Esophagus mucosa (tissue), 1 donor: ENCODE results near the gene ITPRIP. TPM values are rescaled to one million over a fixed set of nuclear protein-coding genes. Genes with fewer than 3 reads are reported as not detected.
A peak's percentile ranks its signal among the peaks of the same experiment; 100 is the strongest.

ENCODE experiments used
- ATAC-seq: fragments of 200-7000 bp; cut with Tn5 transposase; one replicate; pipeline ENCODE4 v1.9.1; 2020
- total RNA-seq: library from RNA; stranded (reverse); gene quantifications from one replicate; pipeline ENCODE4 v1.2.4, GENCODE V29; 2023
- donor health status: DM: yes; HTN: yes; CAD: no.

The ITPRIP gene
- total RNA-seq, 1 donor from 2014 or later: 74.4 TPM

GRCh38 chr10:104306897-104307296, 31.4 kb downstream of the ITPRIP start:
- no peak for ATAC-seq

DNA sequence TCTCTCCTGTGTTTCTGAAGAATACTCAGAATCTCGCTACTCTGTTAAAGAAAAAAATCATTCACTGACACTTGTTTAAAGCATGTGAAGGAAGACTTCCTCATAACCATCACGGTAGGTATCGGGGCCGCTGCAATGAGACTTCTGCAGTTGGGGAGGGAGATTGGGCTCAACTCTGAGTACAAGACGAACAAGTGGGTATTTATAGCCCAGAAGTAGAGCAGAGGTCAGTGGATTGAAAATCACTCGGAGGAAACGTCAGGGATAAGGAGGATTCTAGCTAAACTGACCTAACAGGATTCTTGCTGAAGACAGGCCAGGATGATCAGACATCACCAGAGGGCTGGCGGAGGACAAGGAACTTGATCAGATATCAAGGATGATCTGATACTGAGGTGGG, 33.3 kb downstream of the ITPRIP start:
- ATAC-seq: peak; percentile 43

- ATAC-seq: no peak
Measured at GRCh38 chr10:104304356-104304745, 33.9 kb downstream of the ITPRIP start.

DNA sequence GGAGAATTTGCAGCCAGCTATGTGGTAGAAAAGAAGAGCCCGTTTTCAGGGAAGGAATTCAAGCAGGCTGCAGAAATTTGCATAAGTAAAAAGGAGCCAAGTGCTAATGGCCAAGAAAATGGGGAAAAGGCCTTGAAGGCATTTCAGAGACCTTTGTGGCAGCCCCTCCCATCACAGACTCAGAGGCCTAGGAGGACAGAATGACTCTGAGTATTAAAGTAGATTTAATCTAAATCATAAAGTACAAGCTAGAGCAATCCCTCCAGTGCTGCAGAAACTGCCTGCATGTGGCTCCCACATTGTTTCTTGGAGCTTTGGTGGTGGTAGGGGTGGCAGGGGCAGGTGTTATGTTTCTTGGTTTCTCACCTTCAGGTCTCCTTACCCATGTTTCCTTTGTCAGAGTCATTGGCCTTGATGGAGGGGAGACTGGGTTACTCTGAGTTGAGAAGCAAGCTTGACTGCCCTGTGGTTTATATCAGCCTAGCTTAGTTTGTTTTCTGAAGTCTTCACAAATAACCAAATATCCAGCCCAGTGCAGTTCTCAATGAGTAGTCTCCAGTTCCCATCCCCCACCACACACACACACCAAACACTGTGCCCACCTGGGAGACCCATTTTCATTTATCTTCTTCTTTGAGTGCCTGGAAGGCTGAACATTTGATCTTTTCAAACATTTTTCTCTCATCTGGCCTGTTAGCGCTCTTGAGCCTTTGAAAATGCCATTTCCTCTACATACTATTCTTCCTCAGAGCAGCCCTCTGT, 34.5 kb downstream of the ITPRIP start:
- no peak for ATAC-seq

DNA sequence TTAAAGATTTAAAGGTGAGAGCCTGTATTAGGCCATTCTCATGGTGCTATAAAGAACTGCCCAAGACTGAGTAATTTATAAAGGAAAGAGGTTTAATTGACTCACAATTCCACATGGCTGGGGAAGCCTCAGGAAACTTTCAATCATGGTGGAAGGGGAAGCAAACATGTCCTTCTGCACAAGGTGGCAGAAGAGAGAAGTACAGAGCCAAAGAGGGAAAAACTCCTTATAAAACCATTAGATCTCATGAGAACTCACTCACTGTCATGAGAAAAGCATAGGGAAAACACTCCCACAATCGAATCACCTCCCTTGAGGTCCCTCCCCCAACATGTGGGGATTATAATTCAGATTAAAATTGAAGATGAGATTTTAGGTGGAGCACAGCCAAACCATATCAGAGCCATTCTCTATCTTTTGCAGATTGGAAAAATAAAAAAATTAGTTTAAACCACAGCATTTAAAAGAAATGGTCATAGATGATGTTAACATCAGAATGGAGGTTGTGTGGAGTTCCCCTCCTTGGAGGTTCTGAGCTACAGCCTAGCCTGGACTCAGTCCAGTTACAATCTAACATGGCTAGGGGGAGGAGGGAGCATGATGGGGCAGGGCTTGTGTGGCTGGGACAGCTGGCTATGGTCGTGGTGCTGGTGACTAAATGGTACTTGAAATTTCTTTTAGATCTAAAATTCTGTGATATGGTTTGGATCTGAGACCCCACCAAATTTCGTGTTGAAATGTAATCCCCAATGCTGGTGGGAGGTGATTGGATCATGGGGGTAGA, 36.2 kb downstream of the ITPRIP start:
- ATAC-seq: no peak

- peak; percentile 5 for ATAC-seq
Measured at GRCh38 chr10:104300736-104301292, 37.5 kb downstream of the ITPRIP start.

DNA sequence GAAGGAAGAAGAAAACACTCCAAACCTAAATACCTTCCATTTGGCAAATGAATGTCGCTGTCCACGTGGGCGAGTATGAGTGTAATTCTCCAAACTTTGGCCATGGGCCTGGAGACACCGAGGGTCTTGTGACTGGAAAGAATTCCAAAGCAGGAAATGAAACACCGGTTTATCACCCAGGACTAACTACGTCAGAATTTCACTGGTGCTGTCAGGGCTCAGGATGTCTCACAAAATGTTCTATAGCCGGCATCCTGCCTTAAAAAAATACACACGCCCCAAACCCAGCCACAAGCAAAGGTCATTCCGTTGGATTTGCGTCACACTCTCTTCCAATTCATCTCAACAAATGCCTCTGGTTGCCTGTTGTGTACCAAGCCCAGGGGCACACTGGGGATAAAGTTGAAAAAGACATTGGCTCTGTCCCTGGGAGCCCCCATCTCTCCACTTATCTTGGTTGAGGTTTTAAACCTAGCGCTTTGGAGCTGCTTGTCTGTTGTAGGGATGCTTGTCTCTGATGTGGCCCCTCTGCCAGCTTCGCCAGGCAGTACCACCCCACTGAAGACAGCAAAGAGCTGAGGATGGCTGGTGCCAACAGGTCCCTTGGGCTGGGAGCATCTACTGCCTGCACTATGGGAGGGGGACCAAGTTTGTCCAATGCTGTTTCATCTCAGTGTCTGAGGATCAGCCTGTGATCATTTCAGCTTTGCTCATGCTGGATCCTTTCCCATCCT, 38.1 kb downstream of the ITPRIP start:
- ATAC-seq: no peak

GRCh38 chr10:104299031-104299904, 39.0 kb downstream of the ITPRIP start:
- no peak for ATAC-seq

DNA sequence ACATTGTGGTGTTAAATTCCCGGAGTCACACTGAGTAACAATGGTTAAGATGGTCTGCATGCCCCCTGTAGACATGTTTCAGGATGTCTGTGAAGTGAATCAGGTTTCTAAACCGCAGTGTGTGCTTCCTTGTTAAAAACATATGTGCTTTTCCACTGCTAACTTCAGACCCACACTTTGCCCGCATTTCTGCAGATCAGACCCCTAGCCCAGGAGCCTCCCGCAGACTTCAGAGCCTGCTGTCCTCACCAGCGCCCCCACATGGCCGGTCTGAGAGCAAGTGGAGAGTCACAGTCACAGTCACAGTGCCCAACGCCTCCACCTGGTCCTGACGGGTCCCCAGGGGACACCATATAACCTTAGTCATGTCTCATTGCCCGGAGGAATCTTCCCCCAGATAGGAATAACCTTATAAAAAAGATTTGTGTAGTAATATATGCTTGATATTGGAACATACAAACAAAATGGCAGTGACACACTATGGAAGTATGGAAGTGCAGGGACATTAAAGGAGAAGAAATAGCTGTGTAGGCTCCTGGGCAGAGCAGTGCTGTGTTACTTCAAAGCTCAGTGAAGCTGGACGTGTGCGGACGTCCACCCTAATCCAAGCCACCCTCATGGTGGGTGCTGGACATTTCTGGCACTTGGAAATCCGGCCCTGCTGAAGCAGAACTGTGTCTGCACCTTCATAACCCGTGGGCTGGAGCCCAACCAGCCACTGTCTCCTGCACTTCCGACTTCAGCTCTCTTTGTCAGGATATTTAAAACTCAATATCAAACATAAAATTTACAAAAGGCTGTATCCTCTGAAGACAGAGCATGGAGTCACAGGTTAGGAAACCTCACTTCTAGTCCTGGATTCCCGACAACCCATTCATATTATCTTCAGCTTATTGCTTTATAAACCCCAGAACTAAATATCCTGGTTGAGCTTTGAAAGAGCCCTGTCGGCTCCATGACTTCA, 40.3 kb downstream of the ITPRIP start:
- ATAC-seq: no peak

DNA sequence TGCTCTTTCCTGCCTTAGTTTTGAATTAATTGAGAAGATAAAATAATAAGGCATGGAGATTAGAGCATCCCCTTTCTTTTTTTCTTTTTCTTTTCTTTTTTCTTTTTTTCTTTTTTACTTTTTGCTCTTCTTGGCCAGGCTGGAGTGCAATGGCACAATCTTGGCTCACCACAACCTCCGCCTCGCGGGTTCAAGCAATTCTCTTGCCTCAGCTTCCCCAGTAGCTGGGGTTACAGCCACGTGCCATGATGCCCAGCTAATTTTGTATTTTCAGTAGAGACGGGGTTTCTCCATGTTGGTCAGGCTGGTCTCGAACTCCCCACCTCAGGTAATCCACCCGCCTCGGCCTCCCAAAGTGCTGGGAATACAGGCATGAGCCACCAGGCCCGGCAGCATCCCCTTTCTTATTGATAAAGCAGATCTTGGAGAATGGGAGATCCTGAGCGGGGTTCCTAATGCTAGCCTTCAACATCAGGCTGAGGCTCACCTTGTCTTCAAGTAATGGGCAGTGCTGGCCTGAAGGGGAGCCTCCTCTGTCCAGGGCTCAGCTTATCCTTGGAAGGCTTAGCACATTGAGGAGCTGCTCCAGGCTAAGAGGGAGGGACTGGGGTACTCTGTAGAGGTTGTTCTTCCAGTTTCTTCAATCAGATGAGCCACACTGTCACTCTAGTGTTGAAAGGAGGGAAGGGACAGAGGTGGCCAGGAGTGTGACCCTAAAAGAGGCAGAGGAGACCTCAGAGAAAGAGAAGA, 41.4 kb downstream of the ITPRIP start:
- no peak for ATAC-seq

GRCh38 chr10:104293781-104294321, 44.4 kb downstream of the ITPRIP start:
- ATAC-seq: no peak

DNA sequence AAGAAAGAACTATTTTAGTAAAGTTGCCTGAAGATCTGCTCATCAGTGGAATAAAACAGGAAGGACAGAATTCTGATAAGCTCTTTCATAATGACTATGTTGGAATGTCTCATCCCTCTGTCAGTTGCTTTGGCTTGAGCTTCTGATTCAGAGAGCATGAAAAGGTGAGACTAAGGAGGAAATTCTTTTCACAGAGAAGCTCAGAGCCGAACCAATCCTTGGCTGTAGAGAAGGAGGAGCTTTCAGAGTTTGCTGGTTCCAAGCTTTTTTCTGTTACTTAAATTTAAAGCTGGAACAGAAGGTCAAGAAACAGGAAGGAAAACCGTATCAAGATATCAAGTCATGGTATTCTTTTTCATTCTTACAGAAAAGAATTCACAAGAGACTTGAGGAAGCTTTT, 45.3 kb downstream of the ITPRIP start:
- ATAC-seq: peak; percentile 53

GRCh38 chr10:104291439-104291951, 46.8 kb downstream of the ITPRIP start:
- peak; percentile 99 for ATAC-seq

DNA sequence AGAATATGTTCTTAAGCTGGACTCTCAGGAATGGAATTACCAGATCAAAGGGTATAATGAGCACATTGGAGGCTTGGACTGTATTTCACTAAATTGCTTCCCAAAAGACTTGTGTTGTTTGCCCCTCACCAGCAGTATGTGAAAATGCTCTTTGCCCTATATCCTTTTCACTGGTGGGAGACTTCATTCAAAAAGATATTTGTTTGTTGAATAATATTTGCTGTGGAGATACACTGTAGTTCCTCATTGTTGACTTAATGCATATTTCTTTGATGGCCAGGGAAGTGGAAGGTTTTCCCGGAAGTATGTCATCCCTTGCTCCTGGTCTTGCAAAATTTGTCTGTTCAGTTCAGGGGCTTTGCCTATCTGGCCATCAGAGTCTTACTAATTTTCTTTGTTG, 49.9 kb downstream of the ITPRIP start:
- ATAC-seq: no peak

DNA sequence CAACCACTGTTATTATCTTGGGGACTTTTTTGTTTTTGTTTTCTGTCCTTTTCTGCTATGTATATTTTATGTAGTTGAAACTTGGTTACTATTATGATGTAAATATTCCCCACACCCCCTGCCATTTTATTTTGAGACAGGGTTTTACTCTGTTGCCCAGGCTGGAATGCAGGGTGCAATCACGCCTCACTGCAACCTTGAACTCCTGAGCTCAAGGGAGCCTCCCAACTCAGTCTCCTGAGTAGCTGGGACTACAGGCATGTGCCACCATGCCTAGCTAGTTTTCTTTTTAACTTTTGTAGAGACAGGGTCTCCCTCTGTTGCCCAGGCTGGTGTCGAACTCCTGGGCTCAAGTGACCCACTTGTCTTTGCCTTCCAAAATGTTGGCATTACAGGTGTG, 51.3 kb downstream of the ITPRIP start:
- ATAC-seq: no peak

GRCh38 chr10:104284846-104285245, 53.4 kb downstream of the ITPRIP start:
- no peak for ATAC-seq

DNA sequence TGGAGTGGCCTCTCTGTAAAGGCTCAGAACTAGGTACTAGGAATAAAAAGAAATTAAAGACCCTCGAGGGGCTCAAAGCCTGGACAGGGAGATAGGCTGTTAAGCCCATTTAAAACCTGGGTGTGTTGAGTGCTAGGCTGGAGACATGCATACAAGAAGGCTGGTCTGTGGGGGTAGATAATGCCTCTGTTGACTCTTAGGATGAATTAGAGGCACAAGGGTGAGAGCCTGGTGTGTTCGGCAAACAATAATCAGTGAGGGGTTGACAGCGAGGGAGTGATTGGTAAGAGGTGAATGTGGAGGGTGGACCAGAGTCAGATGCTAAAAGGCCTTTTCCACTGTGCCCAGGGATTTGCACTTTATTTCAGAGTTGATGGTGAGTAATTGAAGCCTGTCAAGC, 56.6 kb downstream of the ITPRIP start:
- no peak for ATAC-seq

- no peak for ATAC-seq
Measured at GRCh38 chr10:104279550-104280259, 58.6 kb downstream of the ITPRIP start.

DNA sequence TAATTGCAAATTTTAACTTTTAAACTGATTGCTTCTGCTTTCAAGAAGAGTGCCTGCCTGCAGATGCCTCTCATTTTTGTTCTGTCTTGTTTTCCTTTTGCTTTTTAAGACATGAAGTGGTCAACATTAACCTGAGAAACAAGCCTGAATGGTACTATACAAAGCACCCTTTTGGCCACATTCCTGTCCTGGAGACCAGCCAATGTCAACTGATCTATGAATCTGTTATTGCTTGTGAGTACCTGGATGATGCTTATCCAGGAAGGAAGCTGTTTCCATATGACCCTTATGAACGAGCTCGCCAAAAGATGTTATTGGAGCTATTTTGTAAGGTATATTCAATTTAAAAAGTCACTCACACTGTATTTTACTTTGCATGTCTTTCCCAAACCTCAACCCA, 60.5 kb downstream of the ITPRIP start:
- no peak for ATAC-seq
